T-helper 1 cell treated with Interleukin-12 subunit alpha and Interleukin-12 subunit beta and Interleukin-4 antibody, amounts not matched to agents 30 ng/mL and 1 ng/mL, for 36 hours (primary cell): ENCODE measurements around the gene INPP5E. TPM values are rescaled to one million over a fixed set of nuclear protein-coding genes. Genes with fewer than 3 reads are reported as not detected.

ENCODE experiments used
- intact Hi-C: fragments of 100-400 bp; cut with micrococcal nuclease; formaldehyde crosslinking; loops from one replicate; pipeline ENCODE4 v1.15.1; 2024
- total RNA-seq: library from RNA; stranded (reverse); gene quantifications from 2 replicates; pipeline ENCODE4 v1.2.3, GENCODE V29; 2022

Gene INPP5E
- total RNA-seq, 1 donor from 2014 or later, result 23.2 TPM

- intact Hi-C loops, result no loop called here
Observed at GRCh38 chr9:136392538-136393449, 46.9 kb downstream of the INPP5E start.

GRCh38 chr9:136391737-136392537 lies 47.7 kb downstream of the INPP5E start:
- intact Hi-C loops, result no loop called here

- intact Hi-C loops, result no loop called here
Observed at GRCh38 chr9:136389396-136389795, 50.2 kb downstream of the INPP5E start.

- intact Hi-C loops, result no loop called here
Observed at GRCh38 chr9:136387217-136387616, 52.4 kb downstream of the INPP5E start.

GRCh38 chr9:136386018-136386417 lies 53.6 kb downstream of the INPP5E start:
- intact Hi-C loops, result no loop called here

- intact Hi-C loops, result loop anchor here (1.0 kb wide), 2 partner anchors 18 to 22 kb away; partner anchors contain the start of gene DNLZ
Observed at GRCh38 chr9:136385015-136385414, 54.6 kb downstream of the INPP5E start.

- intact Hi-C loops, result no loop called here
Observed at GRCh38 chr9:136383436-136383835, 56.2 kb downstream of the INPP5E start.

- intact Hi-C loops, result no loop called here
Observed at GRCh38 chr9:136381966-136382513, 57.6 kb downstream of the INPP5E start.

GRCh38 chr9:136381311-136381710 lies 58.3 kb downstream of the INPP5E start:
- intact Hi-C loops, result no loop called here

- intact Hi-C loops, result no loop called here
Observed at GRCh38 chr9:136380381-136380780, 59.3 kb downstream of the INPP5E start.

GRCh38 chr9:136379891-136380290 lies 59.8 kb downstream of the INPP5E start:
- intact Hi-C loops, result no loop called here

GRCh38 chr9:136379401-136379800 lies 60.2 kb downstream of the INPP5E start:
- intact Hi-C loops, result no loop called here

- intact Hi-C loops, result no loop called here
Observed at GRCh38 chr9:136379003-136379287, 60.7 kb downstream of the INPP5E start.

Other genes starting within 250 kb of the INPP5E start
- not detected in 2 replicates for gene LHX3, start 234.7 kb downstream of the INPP5E start, total RNA-seq
- 16.0 and 16.3 TPM in 2 replicates for gene QSOX2, start 194.0 kb downstream of the INPP5E start, total RNA-seq
- not detected in 2 replicates for gene CCDC187, start 135.8 kb downstream of the INPP5E start, total RNA-seq
- 5.9 and 6.1 TPM in 2 replicates for gene GPSM1, start 112.3 kb downstream of the INPP5E start, total RNA-seq
- 17.2 and 18.3 TPM in 2 replicates for gene DNLZ, start 76.1 kb downstream of the INPP5E start, total RNA-seq
- 1.3 and 1.6 TPM in 2 replicates for gene CARD9, start 66.2 kb downstream of the INPP5E start, total RNA-seq
- 16.0 and 16.2 TPM in 2 replicates for gene SNAPC4, start 39.7 kb downstream of the INPP5E start, total RNA-seq
- 42.7 and 45.4 TPM in 2 replicates for gene ENTR1, start 29.2 kb downstream of the INPP5E start, total RNA-seq
- 52.5 and 54.5 TPM in 2 replicates for gene PMPCA, start 29.2 kb downstream of the INPP5E start, total RNA-seq
- gene SEC16A, start 43.2 kb upstream of the INPP5E start, total RNA-seq, result 89.4 and 92.9 TPM in 2 replicates
- gene NOTCH1, start 106.2 kb upstream of the INPP5E start, total RNA-seq, result 80.8 and 84.4 TPM in 2 replicates
- gene EGFL7, start 223.1 kb upstream of the INPP5E start, total RNA-seq, result 0.49 and 1.0 TPM in 2 replicates
- 13.5 and 14.7 TPM in 2 replicates for gene AGPAT2, start 247.6 kb upstream of the INPP5E start, total RNA-seq